Measurements from ENCODE around the gene IKZF2. TPM values are rescaled to one million over a fixed set of nuclear protein-coding genes. Genes with fewer than 3 reads are reported as not detected.

The IKZF2 gene
- total RNA-seq, 1 experiment from 2014 or later, result 1.6 TPM

DNA sequence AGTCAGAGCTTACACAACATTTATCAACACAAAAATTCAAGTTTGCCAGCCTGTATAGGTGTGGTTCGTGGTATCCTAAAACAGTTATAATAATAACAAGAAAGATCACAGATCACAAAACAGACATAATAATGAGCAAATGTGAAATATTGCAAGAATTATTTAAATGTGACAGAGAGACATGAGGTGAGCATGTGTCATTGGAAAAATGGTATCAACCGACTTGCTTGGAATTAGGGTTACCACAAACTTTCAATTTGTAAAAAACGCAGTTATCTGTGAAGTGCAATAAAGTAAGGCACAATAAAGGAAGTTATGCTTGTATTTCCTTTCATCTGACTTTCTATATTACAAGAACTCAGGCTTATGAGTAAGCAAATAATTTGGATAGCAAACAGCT lies 116.8 kb downstream of the IKZF2 start:
- H4K20me1 ChIP-seq (ENCODE audit: insufficient read depth), result no peaks in the 10 kb centered on the region
- no peak overlapping the region for H3K4me3 ChIP-seq (replicated peaks in 1 of 2; ENCODE audit: low read depth in 1 of 2, low read length in 2 of 2)
- no peak overlapping the region for H3K9ac ChIP-seq (ENCODE audit: low read length)
- no peaks in the 10 kb centered on the region for H3K9me2 ChIP-seq (ENCODE audit: insufficient read depth)
- ChIA-PET POLR2A (no interaction called here), RAD21 (ENCODE audit: low non-redundant PET in 1 of 2, low total read pairs in 2 of 2, uncharacterized antibody in 2 of 2, unreplicated experiment in 2 of 2) (no interaction called here), CTCF (no interaction called here)
- H3K27ac ChIP-seq (ENCODE audit: low read depth, low read length), result no peak overlapping the region
- BruUV-seq (replicated peaks), result no TSS peak
- ATAC-seq (no peak), DNase-seq (ENCODE audit: low read depth, low spot score) (no peak)
- no peak overlapping the region for H2AFZ ChIP-seq (ENCODE audit: low read depth, low read length, poor library complexity, severe bottlenecking)
- no peak for TF ChIP-seq POLR2AphosphoS5 (IDR thresholded peaks at IDR 0.05; ENCODE audit: low read depth, low read length)
- TF ChIP-seq TCF7L2 (IDR thresholded peaks at IDR 0.05; ENCODE audit: borderline replicate concordance, extremely low read depth, insufficient read depth, insufficient read length), result no peak
- no peak for TF ChIP-seq EZH2 (IDR thresholded peaks at IDR 0.05)
- TF ChIP-seq, protein P1, sequence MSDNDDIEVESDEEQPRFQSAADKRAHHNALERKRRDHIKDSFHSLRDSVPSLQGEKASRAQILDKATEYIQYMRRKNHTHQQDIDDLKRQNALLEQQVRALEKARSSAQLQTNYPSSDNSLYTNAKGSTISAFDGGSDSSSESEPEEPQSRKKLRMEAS (IDR thresholded peaks at IDR 0.05), result no peak
- TF ChIP-seq POLR2A (IDR thresholded peaks at IDR 0.05; ENCODE audit: borderline replicate concordance, extremely low read depth, insufficient read depth, insufficient read length), result no peak
- TF ChIP-seq ATF3 (IDR thresholded peaks at IDR 0.05), result no peak
- no peak for TF ChIP-seq CBX3 (IDR thresholded peaks at IDR 0.05; ENCODE audit: low read depth)
- TF ChIP-seq SRF (IDR thresholded peaks at IDR 0.05; ENCODE audit: low read depth), result no peak
- TF ChIP-seq REST (IDR thresholded peaks at IDR 0.05; ENCODE audit: low read depth), result no peak
- TF ChIP-seq, protein P2, sequence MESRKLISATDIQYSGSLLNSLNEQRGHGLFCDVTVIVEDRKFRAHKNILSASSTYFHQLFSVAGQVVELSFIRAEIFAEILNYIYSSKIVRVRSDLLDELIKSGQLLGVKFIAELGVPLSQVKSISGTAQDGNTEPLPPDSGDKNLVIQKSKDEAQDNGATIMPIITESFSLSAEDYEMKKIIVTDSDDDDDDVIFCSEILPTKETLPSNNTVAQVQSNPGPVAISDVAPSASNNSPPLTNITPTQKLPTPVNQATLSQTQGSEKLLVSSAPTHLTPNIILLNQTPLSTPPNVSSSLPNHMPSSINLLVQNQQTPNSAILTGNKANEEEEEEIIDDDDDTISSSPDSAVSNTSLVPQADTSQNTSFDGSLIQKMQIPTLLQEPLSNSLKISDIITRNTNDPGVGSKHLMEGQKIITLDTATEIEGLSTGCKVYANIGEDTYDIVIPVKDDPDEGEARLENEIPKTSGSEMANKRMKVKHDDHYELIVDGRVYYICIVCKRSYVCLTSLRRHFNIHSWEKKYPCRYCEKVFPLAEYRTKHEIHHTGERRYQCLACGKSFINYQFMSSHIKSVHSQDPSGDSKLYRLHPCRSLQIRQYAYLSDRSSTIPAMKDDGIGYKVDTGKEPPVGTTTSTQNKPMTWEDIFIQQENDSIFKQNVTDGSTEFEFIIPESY (IDR thresholded peaks at IDR 0.05; ENCODE audit: extremely low read depth, insufficient replicate concordance, low read length), result no peak
- no peak for TF ChIP-seq ELF1 (IDR thresholded peaks at IDR 0.05; ENCODE audit: borderline replicate concordance, low read depth)
- TF ChIP-seq SIN3A (IDR thresholded peaks at IDR 0.05; ENCODE audit: low read depth), result no peak
- TF ChIP-seq EGR1 (IDR thresholded peaks at IDR 0.05; ENCODE audit: low read depth), result no peak
- H3K4me2 ChIP-seq (ENCODE audit: low read length), result no peak overlapping the region
- no peaks in the 10 kb centered on the region for H3K9me3 ChIP-seq (ENCODE audit: control insufficient read depth in 1 of 2, insufficient read depth in 1 of 2, low read depth in 1 of 2, low read length in 2 of 2)
- H3K79me2 ChIP-seq (ENCODE audit: insufficient read depth, low read length), result no peaks in the 10 kb centered on the region
- H3K4me1 ChIP-seq (ENCODE audit: control insufficient read depth in 1 of 2, insufficient read depth in 2 of 2, low read length in 2 of 2), result no peaks in the 10 kb centered on the region
- intact Hi-C loops (cut with micrococcal nuclease), result no loop called here
- H3K36me3 ChIP-seq (ENCODE audit: control insufficient read depth in 1 of 2, insufficient read depth in 2 of 2, low read length in 2 of 2), result no peaks in the 10 kb centered on the region
- no peaks in the 10 kb centered on the region for H3K27me3 ChIP-seq (ENCODE audit: insufficient read depth, low read length)
